GM18873 (cell line): ENCODE measurements around the gene PLCXD3.

Source experiments
- ATAC-seq: cut with Tn5 transposase; IDR thresholded peaks from one replicate; pipeline ENCODE4 v1.9.1; 2021; ENCODE audit warnings: mild to moderate bottlenecking, moderate library complexity, moderate number of reproducible peaks; ENCODE audit not compliant: unreplicated experiment, low FRiP score

PLCXD3 gene

DNA sequence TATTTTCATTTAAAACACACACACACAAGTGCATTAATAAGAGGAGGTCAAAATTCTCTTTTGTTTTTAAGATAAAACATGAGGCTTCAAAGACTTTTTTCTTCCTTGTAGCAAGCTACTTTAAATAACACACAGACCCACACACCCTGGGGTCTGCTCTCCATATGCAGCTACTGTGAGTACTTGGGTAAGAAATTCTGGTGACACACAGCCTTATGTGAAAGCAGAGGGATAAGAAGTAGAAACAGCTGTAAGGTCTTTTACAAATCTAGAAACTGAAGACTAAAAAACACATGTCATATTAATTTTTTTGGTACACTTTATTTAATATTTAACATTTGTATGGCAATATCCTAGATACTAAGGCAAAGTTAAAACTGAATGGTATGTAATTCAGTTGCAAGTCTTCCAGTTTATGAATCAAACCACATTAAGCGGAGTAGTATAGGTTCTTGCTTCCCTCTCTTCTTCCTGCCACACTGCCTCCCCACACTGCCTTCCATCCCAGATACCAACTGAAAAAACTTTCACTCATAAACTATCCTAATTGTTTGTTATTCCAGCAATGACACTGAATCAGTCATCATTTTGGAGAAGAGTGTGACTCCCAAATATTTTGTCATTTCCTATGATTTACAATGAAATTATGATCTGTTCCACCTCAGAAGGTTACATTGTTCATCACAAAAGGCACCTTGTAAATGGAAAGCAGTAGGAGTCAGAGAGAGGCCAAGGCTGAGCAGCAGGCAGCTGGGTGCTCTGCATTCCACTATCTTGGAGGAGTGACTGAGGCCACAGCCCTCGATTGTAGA, 92.0 kb downstream of the PLCXD3 start:
- ATAC-seq = no peak

- no peak for ATAC-seq
Measured at GRCh38 chr5:41416336-41416735, 94.1 kb downstream of the PLCXD3 start.

- no peak for ATAC-seq
Measured at GRCh38 chr5:41415242-41415641, 95.2 kb downstream of the PLCXD3 start.

DNA sequence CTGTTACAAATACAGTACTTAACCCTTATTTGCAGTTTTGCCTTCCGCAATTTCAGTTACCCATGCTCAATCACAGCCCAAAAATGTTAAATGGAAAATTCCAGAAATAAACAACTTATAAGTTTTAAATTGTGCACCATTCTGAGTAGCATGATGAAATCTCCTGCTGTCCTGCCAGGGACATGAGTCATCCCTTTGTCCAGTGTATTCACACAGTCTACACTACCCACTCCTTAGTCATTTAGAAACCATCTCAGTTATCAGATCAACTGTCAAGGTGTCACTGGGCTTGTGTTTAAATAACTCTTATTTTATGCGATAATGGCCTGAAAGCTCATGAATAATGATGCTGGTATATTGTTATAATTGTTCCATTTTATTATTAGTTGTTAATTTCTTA, 95.8 kb downstream of the PLCXD3 start:
- no peak for ATAC-seq

GRCh38 chr5:41413074-41413473, 97.3 kb downstream of the PLCXD3 start:
- no peak for ATAC-seq

DNA sequence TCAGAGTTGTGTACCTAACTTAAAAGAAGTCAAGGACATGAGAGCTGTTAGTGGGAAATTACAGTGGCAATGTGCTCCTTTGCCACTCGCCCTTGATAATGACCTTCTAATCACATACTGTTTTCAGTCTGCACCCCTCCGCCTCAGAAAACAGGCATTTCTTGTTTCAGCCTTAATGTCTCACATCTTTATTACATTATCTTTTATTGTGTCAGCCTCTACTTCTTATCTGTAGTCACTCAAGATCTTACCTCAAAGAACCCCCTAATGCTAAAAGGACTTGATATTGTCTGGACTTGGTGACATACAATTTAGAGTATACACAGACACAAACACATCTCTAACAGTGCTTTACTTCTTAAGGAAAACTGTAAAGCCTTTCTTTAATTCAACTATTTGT, 97.9 kb downstream of the PLCXD3 start:
- ATAC-seq = no peak

GRCh38 chr5:41410737-41411136, 99.7 kb downstream of the PLCXD3 start:
- ATAC-seq = no peak

DNA sequence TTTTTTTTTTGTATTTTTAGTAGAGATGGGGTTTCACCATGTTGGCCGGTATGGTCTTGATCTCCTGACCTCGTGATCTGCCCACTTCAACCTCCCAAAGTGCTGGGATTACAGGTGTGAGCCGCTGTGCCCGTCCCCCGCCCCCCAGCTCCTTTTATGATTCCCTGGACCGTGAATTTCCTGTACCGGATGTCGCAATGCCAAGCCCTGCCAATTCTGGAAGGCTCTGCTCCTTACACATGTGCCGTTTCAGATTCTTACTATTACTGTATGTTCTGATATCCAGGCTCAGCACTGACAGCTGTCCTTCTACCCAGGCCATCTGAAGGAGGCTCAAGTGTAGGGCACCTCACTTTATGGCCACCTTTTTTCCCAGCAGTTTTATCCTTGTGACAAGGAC, 100.1 kb downstream of the PLCXD3 start:
- no peak for ATAC-seq

DNA sequence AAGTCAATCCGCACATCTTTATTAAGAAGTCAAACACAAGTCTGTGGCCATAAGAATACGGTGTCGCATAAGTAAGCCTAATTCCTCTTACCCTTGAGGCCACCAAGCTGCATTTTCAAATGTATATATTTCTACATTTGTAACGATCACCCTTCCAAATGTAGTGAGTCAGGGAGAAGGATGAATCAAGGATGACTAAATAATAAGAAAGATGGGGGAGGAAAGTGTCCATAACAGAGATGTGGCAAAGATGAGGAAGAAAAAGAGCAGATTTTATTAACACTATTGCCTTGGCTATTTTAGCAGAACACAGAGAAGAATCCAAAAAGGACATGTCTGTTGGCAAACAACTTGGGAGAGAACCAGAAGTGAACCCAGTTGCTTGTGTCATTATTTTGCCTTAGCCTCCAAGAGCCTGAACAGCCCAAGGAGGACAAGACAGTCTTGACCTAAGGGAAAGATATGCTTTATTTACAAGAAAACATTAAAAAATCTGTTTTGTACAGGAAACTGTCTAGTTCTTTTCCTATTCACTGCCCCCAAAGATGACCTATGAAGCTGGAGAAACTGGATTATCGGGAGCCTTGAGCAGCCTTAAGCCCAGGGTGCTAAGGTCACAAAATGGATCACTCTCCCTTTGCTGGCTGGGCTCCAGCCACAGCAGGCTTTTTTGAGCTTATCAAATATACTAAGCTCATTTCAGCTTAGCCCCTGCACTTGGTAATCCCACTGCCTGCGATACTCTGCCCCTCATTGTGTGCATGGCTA, 101.5 kb downstream of the PLCXD3 start:
- no peak for ATAC-seq

GRCh38 chr5:41406936-41407335, 103.5 kb downstream of the PLCXD3 start:
- no peak for ATAC-seq

DNA sequence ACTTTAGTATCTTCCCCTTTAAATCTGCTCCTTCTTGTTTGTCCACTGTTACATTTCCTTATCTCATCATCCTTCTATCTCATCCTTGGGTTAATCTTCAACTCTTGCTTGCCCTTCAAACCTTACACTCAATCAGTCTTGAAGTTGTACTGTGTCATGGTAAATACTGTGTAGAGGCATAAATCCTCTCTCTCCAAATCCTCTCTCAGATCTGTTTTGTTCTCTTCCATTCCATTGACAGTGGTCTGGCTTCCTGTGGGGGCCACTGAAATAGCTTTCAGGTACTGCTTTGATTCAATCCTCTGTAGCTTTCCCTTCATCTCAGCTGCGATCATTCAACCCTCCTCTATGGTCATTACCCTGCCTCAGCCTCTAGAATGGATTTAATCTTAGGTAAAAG, 104.0 kb downstream of the PLCXD3 start:
- no peak for ATAC-seq

GRCh38 chr5:41404757-41405156, 105.6 kb downstream of the PLCXD3 start:
- no peak for ATAC-seq

- ATAC-seq = no peak
Measured at GRCh38 chr5:41403846-41404245, 106.6 kb downstream of the PLCXD3 start.

- no peak for ATAC-seq
Measured at GRCh38 chr5:41402845-41403244, 107.6 kb downstream of the PLCXD3 start.

DNA sequence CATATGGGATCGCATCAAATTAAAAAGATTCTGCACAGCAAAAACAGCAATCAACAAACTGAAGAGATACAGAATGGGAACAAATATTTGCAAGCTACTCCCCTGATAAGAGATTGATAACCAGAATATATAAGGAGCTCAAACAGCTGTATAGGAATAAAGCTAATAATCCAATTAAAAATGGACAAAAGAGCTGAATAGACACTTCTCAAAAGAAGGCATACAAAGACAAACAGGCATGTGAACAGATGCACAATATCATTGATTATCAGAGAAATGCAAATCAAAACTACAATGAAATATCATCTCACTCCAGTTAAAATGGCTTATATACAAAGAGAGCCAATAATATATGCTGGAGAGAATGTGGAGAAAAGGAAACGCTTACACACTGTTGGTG, 110.6 kb downstream of the PLCXD3 start:
- ATAC-seq = no peak

DNA sequence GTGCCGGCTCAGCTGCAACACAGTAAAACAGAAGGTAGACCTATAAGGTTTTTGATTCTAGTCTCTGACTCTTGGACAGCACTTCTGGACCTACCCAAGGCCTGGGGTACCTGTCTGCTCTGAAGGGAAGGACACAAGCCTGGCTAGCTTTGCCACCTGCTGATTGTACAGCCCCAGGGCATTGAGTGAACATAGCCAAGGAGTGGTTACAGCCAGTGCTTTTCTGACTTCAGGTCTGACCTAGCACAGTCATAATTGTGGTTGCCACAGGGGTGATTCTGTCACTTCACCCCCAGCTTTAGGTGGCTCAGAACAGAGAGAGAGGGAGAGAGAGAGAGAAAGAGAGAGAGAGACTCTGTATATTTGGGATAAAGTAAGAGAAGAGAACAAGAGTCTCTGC, 118.4 kb downstream of the PLCXD3 start:
- no peak for ATAC-seq

- no peak for ATAC-seq
Measured at GRCh38 chr5:41374631-41375030, 135.8 kb downstream of the PLCXD3 start.

- ATAC-seq = no peak
Measured at GRCh38 chr5:41373230-41373629, 137.2 kb downstream of the PLCXD3 start.

GRCh38 chr5:41371738-41372137, 138.7 kb downstream of the PLCXD3 start:
- no peak for ATAC-seq

GRCh38 chr5:41370482-41370881, 139.9 kb downstream of the PLCXD3 start:
- no peak for ATAC-seq

GRCh38 chr5:41369799-41370198, 140.6 kb downstream of the PLCXD3 start:
- ATAC-seq = no peak

GRCh38 chr5:41368158-41368557, 142.2 kb downstream of the PLCXD3 start:
- ATAC-seq = no peak
